Measurements from ENCODE around the gene LPIN1. TPM values are rescaled to one million over a fixed set of nuclear protein-coding genes. Genes with fewer than 3 reads are reported as not detected.

Gene LPIN1
- total RNA-seq, 2 experiments from 2014 or later, result 115 to 128 TPM

DNA sequence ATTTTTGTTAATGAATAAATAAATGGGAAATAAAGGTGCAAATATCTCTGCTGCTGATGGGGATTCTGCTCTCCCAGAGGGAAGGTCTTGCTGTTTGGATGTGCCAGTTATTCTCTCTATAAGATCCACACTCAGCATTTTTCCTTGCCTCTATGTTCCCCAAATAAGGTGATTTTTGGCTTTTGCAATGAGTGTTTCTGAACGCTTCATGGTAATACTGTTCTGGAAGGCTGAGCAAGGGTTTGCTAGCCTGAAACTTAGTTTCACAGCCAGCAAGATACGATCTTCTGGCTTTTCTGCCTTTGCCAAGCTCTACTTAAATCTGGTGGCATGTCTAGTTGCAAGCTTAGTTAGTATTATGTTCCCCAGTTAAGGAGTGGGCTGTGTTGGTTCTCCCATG is 114.6 kb downstream of the LPIN1 start:
- ChIA-PET CTCF (no interaction called here), POLR2A (no interaction called here)
- no peaks in the 10 kb centered on the region for H3K27me3 ChIP-seq (ENCODE audit: control insufficient read depth in 1 of 2, insufficient read depth in 2 of 2, low read length in 2 of 2)
- H3K27ac ChIP-seq (ENCODE audit: low read depth in 1 of 2, low read length in 2 of 2), result no peak overlapping the region
- intact Hi-C loops (cut with DNase I, micrococcal nuclease), result loop anchor here in 1 of 2 experiments (5.0 kb wide), 1 partner anchor 556 kb away; no protein-coding TSS in a partner anchor
- Mint-ChIP-seq H3K4me3 (no peak overlapping the region), H3K27me3 (no peaks in the 10 kb centered on the region), H3K4me1 (ENCODE audit: low read depth) (peaks cover 18% of the 10 kb centered on the region), H3K9me3 (peaks cover 2% of the 10 kb centered on the region), H3K36me3 (ENCODE audit: low read depth) (no peaks in the 10 kb centered on the region), H3K27ac (no peak overlapping the region)
- H3K4me1 ChIP-seq (ENCODE audit: insufficient read depth, low read length), result peaks cover 15% of the 10 kb centered on the region
- ATAC-seq (ENCODE audit: poor library complexity) (no peak), DNase-seq (no peak)
- H3K9me3 ChIP-seq (ENCODE audit: control insufficient read depth in 1 of 2, insufficient read depth in 1 of 2, low read length in 2 of 2), result peaks cover 0 to 14% of the 10 kb centered on the region in 2 experiments
- TF ChIP-seq, protein P1, sequence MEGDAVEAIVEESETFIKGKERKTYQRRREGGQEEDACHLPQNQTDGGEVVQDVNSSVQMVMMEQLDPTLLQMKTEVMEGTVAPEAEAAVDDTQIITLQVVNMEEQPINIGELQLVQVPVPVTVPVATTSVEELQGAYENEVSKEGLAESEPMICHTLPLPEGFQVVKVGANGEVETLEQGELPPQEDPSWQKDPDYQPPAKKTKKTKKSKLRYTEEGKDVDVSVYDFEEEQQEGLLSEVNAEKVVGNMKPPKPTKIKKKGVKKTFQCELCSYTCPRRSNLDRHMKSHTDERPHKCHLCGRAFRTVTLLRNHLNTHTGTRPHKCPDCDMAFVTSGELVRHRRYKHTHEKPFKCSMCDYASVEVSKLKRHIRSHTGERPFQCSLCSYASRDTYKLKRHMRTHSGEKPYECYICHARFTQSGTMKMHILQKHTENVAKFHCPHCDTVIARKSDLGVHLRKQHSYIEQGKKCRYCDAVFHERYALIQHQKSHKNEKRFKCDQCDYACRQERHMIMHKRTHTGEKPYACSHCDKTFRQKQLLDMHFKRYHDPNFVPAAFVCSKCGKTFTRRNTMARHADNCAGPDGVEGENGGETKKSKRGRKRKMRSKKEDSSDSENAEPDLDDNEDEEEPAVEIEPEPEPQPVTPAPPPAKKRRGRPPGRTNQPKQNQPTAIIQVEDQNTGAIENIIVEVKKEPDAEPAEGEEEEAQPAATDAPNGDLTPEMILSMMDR (IDR thresholded peaks at IDR 0.05), result no peak
- no peaks in the 10 kb centered on the region for H3K36me3 ChIP-seq (ENCODE audit: insufficient read depth, low read length)
- H3K4me3 ChIP-seq (ENCODE audit: low read length), result no peak overlapping the region

DNA sequence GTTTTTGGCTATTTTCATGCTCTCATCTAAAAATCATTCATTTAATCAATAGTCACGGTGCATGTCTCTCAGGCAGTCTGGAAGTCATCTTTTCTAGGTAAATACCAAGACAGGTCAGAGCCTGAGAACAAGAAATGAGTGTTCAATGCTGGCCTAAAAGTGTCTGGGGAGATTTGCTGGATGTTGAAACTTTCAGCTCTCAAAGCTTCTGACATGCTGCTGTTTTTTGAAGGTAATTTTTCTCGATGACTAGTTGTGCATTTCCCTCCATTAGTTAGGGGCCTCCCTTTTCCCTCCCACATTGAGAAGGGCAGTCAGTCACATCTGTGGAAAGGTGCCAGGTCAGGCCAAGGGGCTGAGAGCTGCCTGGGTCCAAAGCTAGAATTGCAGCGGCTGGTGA is 115.6 kb downstream of the LPIN1 start:
- POLR2A ChIA-PET, result no interaction called here
- intact Hi-C loops (cut with DNase I, micrococcal nuclease), result loop anchor here in 1 of 2 experiments (2.0 to 5.0 kb wide), 2 partner anchors 555 to 855 kb away; partner anchors contain the start of gene TRIB2

DNA sequence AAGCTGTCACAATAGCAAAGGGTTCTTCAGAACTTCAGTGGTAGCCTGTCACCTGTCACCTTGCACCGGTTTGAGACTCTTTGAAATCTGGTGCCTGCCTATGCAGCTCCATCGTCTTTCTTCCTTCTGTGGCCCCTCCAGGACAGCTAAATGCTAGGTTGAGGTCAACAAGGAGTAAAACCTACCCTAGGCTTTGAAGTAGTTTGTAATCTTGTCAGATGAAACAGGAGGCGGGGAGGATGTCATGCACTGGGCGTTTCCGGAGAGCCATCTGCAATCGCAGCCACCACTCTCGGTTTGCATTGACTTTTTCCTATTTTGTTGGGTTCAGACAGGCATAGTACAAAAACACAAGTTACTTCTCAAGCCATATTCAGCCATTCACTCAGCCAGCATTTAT is 116.7 kb downstream of the LPIN1 start:
- ChIA-PET CTCF (interaction anchor here (0.9 to 1.7 kb wide), 3 partner anchors 34 to 1144 kb away, joined by 3 to 6 read pairs (median 6); partner anchors contain the start of gene TRIB2), POLR2A (interaction anchor here (0.6 to 2.4 kb wide), 4 partner anchors 182 to 952 kb away, joined by 3 to 17 read pairs (median 4); partner anchors contain the start of gene TRIB2)
- peaks cover 15% of the 10 kb centered on the region for H3K4me1 ChIP-seq (ENCODE audit: insufficient read depth, low read length)
- DNase-seq (peak in 4 of 14 experiments; percentile 4 to 27 (median 18)), ATAC-seq (ENCODE audit: poor library complexity) (no peak)
- intact Hi-C loops (cut with DNase I, micrococcal nuclease), result loop anchor here (1.0 to 5.0 kb wide), 6 partner anchors 463 to 1144 kb away; partner anchors contain the start of gene TRIB2 (in 2 of the 2)
- no peaks in the 10 kb centered on the region for H3K27me3 ChIP-seq (ENCODE audit: control insufficient read depth in 1 of 2, insufficient read depth in 2 of 2, low read length in 2 of 2)
- no peaks in the 10 kb centered on the region for H3K27me3 Mint-ChIP-seq
- H3K27ac ChIP-seq (ENCODE audit: low read depth in 1 of 2, low read length in 2 of 2), result no peak overlapping the region
- H3K36me3 Mint-ChIP-seq (ENCODE audit: low read depth), result no peaks in the 10 kb centered on the region
- no peaks in the 10 kb centered on the region for H3K36me3 ChIP-seq (ENCODE audit: insufficient read depth, low read length)
- H3K9me3 Mint-ChIP-seq, result peaks cover 2% of the 10 kb centered on the region
- TF ChIP-seq, protein P1 (IDR thresholded peaks at IDR 0.05), result no peak
- peak overlapping the region; percentile 26 for H3K4me3 Mint-ChIP-seq
- peak overlapping the region; percentile 24 for H3K4me3 ChIP-seq (ENCODE audit: low read length)
- no peak overlapping the region for H3K27ac Mint-ChIP-seq
- H3K4me1 Mint-ChIP-seq (ENCODE audit: low read depth), result peaks cover 18% of the 10 kb centered on the region
- peaks cover 0 to 10% of the 10 kb centered on the region in 2 experiments for H3K9me3 ChIP-seq (ENCODE audit: control insufficient read depth in 1 of 2, insufficient read depth in 1 of 2, low read length in 2 of 2)

More for the DNA sequence above, 115.6 kb downstream of the LPIN1 start:
- no peak overlapping the region for H3K27ac Mint-ChIP-seq
- TF ChIP-seq, protein P1 (IDR thresholded peaks at IDR 0.05), result no peak
- CTCF ChIA-PET, result interaction anchor here (1.7 kb wide), 1 partner anchor 855 kb away, joined by 6 read pairs; the partner anchor contains the start of gene TRIB2
- no peak for ATAC-seq (ENCODE audit: poor library complexity)
- no peak overlapping the region for H3K27ac ChIP-seq (ENCODE audit: low read depth in 1 of 2, low read length in 2 of 2)
- no peak for DNase-seq
- no peaks in the 10 kb centered on the region for H3K36me3 ChIP-seq (ENCODE audit: insufficient read depth, low read length)
- H3K27me3 ChIP-seq (ENCODE audit: control insufficient read depth in 1 of 2, insufficient read depth in 2 of 2, low read length in 2 of 2), result no peaks in the 10 kb centered on the region
- H3K27me3 Mint-ChIP-seq, result no peaks in the 10 kb centered on the region
- no peaks in the 10 kb centered on the region for H3K36me3 Mint-ChIP-seq (ENCODE audit: low read depth)
- peaks cover 2% of the 10 kb centered on the region for H3K9me3 Mint-ChIP-seq
- no peak overlapping the region for H3K4me3 Mint-ChIP-seq
- H3K9me3 ChIP-seq (ENCODE audit: control insufficient read depth in 1 of 2, insufficient read depth in 1 of 2, low read length in 2 of 2), result peaks cover 0 to 14% of the 10 kb centered on the region in 2 experiments
- peaks cover 15% of the 10 kb centered on the region for H3K4me1 ChIP-seq (ENCODE audit: insufficient read depth, low read length)
- no peak overlapping the region for H3K4me3 ChIP-seq (ENCODE audit: low read length)
- H3K4me1 Mint-ChIP-seq (ENCODE audit: low read depth), result peaks cover 18% of the 10 kb centered on the region

Measured in CD4-positive, alpha-beta T cell (primary cell).